Activated CD4-positive, alpha-beta T cell treated with anti-CD3 and anti-CD28 coated beads, Interleukin-2, amount 50 U/mL, for 1 hour (primary cell): ENCODE data around the gene PPHLN1.

Source experiments
- DNase-seq: peaks from one replicate; pipeline ENCODE4 v3.0.0-alpha.2; 2020

The PPHLN1 gene

GRCh38 chr12:42445891-42446290 lies 119.9 kb downstream of the PPHLN1 start:
- DNase-seq, result no peak

DNA sequence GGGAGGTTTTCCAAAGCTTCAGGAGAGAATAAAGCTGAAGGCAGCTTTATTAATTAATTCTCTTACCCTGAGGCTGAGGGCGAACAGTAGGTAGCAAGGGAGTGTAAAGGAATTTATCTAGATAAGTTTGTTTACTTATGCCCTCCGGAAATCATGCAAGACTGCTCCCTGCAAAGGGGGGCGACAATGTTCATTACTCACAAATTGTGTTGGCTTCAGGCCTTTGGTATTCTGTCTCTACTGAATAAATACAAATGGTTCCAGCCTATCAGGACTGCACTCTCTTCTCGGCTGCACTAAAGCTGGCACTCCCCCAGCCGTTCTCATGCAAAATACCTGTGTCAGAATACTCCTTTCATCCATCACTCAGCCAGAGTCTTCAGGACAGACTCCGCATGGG lies 120.8 kb downstream of the PPHLN1 start:
- DNase-seq, result no peak

GRCh38 chr12:42447371-42447786 lies 121.4 kb downstream of the PPHLN1 start:
- no peak for DNase-seq

DNA sequence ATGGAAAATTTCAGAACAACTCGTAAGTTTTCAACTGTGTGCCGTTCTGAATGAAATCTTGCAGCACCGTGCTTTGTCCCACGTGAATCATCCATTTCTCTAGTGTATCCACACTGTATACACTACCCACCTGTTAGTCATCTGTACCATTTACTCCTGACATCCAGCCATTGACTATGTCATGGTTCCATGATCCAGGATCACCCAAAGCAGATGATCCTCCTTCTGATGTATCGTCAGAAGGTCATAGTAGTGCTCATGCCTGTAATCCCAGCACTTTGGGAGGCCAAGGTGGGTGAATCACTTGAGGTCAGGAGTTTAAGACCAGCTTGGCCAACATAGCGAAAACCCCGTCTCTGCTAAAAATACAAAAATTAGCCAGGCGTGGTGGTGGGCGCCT lies 122.9 kb downstream of the PPHLN1 start:
- no peak for DNase-seq

DNA sequence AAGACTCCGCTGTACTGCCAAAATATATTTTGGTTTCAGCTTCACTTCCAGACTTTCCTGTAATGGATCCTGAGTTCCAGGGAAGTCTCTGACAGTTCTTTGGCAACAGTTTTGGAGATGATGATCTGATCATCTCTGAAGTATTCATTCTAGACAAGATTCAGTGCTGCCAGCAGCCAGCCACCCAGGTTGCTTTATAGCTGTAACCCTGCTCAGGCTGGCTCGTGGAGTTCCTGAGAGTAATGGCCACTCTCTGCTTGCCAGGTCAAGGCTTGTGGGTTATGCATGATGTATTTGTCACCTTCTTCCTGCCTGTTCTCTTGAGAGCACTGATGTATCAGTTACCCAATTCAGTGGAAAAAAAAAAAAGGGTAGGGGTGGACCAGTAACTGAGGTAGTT lies 124.3 kb downstream of the PPHLN1 start:
- DNase-seq, result no peak

DNA sequence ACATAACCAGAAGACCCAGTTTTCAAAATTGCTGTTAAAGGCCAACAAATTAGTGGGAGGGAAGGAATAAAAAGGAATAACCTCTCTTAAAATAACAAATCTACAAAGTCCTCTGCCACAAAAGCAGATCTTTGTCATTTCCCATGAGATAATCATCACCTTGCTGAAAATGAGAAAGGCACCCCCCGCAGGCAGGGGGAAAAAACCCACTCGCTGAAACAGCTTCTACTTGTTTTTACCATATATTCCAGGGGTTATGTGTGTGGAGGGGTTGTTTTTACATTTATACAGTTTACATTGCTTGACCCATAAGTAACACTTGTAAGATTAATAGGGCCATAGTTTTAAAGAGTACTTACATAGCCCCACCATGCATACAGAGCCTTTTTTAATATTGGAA lies 132.6 kb downstream of the PPHLN1 start:
- DNase-seq, result no peak

DNA sequence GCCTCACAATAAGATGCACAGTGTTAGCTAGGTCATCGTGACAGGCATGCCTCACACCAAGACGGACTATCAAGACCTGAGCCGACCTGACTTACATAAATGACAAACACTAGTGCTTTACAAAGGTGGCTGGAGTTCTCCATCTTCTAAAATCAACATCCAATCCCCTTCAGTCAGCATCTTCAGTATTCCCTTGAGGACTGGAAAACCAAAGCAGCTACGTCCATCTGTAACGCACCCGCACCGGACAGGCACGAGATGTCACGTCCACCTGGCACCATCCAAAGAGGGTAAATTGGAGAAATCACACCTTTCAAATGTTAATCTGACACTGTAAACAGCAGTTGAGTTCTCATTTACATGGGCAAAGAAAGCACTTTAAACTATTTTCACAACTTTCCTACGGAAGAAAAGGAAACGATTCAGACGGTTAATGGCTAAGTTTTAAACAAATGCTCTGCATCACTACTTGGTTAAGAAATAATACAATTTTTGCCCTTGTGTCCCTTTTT lies 133.4 kb downstream of the PPHLN1 start:
- no peak for DNase-seq

DNA sequence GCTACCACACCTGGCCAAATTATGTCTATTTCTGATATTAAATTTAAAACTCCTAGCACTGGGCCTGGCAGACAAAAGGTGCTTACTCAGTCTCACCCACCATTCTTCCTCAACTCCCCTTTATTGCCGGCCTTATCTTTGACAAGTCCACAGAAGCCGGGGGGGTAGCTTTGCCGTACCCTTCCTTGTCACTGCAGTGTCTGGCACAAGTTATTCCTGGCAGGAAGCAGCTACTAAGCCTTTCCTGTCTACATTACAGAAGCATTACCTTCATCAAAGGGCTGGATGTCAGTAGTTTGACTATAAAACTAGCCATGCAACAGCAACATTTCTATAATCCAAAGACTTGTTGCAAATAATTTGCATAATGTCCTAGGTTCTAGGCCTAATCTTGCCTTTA lies 136.5 kb downstream of the PPHLN1 start:
- DNase-seq, result no peak

DNA sequence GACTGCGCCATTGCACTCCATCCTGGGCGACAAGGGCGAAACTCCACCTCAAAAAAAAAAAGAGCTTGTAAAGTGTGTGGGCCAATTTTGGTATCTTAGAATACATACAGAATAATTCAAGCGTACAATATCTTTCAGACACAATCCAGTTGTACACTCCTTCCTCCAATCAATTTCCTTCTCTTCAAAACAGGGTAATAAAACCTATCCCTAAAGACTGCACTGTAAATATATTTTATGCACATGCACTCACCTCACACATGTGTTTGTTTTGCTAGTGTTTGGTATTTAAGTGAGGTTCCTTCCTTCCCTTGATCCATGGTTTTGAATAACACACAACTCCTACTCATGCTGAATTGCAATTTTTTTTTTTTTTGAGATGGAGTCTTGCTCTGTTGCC lies 137.7 kb downstream of the PPHLN1 start:
- no peak for DNase-seq

GRCh38 chr12:42468341-42468821 lies 142.4 kb downstream of the PPHLN1 start:
- DNase-seq, result no peak

DNA sequence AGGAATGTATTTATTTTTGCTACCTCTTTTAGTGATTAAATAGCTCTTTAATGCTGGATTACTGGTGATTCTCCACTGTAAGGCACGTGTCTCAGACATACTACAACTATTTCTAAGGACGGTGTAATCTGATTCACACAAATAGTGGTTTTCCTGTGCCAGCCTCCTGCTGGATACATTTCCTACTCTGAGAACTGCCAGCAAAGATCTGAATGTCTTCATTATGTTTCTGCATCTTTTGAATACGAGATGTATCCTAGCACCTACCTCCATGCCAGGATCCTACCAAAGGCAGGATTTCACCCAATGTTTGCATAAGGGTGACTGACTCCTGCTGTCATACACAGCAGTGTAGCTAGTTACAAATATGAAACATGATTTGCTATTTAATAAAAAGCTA lies 143.0 kb downstream of the PPHLN1 start:
- no peak for DNase-seq

DNA sequence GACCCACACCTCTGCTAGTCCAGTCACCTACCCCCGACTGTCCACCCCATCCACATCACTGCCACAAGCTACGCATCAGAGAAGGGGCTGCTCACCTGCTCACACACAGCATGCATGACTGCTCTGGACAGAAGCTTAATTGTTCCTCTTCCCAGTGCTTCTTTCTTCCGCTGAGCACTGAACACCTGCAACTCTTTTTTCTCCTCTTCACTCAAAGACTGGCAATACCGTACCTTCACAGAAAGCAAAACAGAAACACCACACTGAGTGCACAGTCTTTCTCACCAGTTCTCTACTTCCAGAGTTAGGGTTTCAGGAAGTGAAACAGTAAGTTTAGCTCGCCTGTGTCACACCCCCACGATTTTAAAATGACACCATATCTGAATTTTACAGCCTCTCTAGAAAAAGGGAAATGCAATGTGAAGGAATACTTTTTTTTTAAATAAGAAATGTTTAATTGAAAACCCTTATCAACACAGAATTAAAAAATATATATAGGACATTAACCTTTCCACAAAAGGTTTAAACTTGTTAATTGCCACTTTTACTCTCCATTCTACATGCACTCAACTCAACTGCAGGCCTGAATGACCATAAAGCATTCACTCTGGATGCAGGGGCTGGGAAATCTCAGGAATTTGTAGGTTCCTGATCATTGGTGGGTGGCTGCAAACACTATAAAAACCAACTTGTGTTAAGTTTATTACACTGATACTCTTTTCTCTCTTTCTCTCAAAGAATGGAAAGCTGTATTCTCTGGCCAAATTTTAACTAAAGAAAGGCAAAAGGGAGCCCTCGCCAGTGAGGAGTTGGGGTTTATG lies 143.6 kb downstream of the PPHLN1 start:
- DNase-seq, result no peak

DNA sequence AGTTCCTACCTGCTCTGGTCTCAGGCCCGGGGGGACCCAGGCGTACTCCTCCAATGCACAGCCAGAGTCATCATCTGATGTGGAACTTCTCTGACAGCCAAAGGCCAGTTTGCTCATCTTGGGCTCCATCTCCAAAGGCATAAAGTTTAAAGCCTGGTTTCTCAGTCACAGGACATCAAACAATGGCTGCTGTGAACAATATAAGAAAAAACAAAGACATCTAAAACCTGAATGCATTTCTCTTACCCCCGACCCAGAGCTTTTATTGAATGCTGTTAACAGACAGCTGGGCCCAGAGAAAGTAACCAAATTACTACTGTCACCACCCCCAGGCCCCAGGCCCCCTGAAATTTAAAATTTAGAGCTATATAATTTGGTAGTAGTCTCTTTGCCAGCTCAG lies 146.4 kb downstream of the PPHLN1 start:
- no peak for DNase-seq

GRCh38 chr12:42473130-42473529 lies 147.2 kb downstream of the PPHLN1 start:
- DNase-seq, result no peak

DNA sequence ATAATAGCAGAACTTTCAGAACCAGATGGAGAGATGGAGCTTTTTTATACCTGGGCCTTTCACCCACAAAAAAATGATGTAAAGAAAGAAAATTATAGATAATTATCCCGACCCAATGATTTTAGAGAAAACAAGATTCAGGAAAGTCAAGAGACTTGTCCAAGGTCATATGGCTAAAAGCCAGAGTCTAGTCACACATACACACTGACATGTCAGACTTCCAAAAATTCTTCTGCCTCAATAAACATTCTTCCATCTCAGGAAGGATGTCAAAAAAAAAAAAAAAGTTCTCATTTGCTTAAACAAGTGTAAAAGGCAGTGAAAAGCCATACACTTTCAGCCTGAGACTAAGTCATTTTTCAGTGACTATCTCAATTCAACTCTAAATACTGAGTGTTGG lies 147.6 kb downstream of the PPHLN1 start:
- DNase-seq, result no peak

GRCh38 chr12:42474391-42474790 lies 148.4 kb downstream of the PPHLN1 start:
- DNase-seq, result no peak

DNA sequence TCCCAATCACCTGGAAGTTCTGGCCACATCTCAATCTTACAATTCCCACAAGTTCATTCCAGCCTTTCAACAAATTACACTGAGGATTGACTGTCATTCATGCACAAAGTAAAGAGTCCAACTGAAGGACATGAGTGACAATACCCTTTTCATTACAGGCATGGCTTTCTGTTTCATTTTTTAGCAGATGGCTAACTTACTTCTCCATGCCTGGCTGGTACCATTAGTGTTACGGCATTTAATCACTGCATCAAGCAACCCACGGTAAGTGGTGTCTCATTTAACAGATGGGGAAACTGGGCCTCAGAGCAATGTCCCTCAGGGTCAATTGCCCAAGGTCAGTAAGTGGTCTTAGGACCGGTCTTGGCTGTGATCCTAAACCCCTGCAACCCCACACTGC lies 149.1 kb downstream of the PPHLN1 start:
- DNase-seq, result no peak

DNA sequence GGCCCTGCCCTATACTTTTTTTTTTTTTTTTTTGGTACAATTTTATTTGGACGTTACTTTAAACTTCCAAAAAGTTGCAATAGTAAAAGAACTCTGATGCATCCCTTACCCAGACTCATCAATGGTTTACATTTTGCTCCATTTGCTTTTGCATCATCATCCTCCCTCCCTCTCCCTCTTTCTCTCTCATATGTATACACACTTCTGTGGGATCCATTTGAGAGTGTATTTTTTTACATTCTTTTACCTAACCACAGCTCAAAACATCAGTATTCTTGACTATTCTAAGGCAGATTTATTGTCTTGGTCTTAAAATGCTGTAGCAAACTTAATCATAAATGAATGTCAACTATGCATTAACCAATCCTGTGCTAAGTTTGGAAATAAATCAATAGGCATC lies 152.0 kb downstream of the PPHLN1 start:
- no peak for DNase-seq

DNA sequence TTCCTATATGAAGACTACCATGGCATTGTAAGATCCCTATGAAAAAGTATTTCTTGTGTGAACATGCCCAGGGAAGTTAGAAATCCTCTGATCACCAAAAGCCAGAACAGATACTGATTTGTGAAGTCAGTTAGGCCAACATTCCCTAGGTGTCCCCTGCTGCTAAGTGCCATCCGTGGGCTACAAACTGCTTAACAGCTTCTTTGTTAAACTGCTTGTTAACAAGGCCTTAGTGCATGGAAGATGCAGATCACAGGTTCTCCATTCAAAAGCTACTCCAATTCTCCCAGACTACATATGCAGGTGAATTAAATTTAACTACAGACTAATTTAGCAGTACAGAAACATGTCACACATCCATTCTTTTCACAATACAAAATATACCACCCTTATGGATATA lies 155.4 kb downstream of the PPHLN1 start:
- no peak for DNase-seq

- DNase-seq, result no peak
These were observed 156.2 kb downstream of the PPHLN1 start for GRCh38 chr12:42482041-42482747.

- DNase-seq, result peak; percentile 27
These were observed 157.0 kb downstream of the PPHLN1 start for GRCh38 chr12:42482748-42483520.

DNA sequence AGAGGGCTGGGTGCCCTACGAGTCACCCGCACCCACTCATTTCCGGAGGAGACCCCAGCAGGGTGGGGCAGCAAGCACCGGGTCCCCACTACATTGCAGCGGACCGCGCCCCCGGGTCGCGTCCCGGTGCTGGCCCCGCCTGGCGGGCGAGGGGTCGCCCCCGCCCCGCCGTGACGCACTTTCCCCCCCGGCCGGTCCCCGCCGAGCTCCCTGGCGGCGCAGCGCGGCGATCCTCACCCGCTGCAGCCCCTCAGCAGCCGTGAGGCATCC lies 157.5 kb downstream of the PPHLN1 start:
- DNase-seq, result no peak

GRCh38 chr12:42484996-42485395 lies 159.0 kb downstream of the PPHLN1 start:
- DNase-seq, result no peak

- DNase-seq, result no peak
These were observed 159.9 kb downstream of the PPHLN1 start for GRCh38 chr12:42485823-42486222.
